Muscle of back (tissue), 11 donors: ENCODE results near the gene IST1. TPM values are rescaled to one million over a fixed set of nuclear protein-coding genes. Genes with fewer than 3 reads are reported as not detected.

ENCODE experiments used
- DNase-seq, 3 donors: peaks; one replicate each; pipeline versions ENCODE4 v3.0.0 to v3.0.0-alpha.2; 2013
- polyA plus RNA-seq, 10 donors: library from polyadenylated mRNA; unstranded; fragments of 120-200 nt; gene quantifications; one replicate each; pipeline ENCODE4 v1.2.1, GENCODE V29; 2013; ENCODE audit not compliant: insufficient read length in 10 of 10

IST1 gene
- polyA plus RNA-seq, 10 donors = 116 to 209 (median 161) TPM

GRCh38 chr16:71915350-71915749, 20.0 kb downstream of the IST1 start:
- DNase-seq = no peak

GRCh38 chr16:71916397-71916920, 21.1 kb downstream of the IST1 start:
- no peak for DNase-seq

- no peak for DNase-seq
Measured at GRCh38 chr16:71917900-71918299, 22.6 kb downstream of the IST1 start.

GRCh38 chr16:71919035-71919434, 23.7 kb downstream of the IST1 start:
- no peak for DNase-seq

- no peak for DNase-seq
Measured at GRCh38 chr16:71920658-71921057, 25.3 kb downstream of the IST1 start.

GRCh38 chr16:71923941-71924690, 28.8 kb downstream of the IST1 start:
- DNase-seq = no peak

GRCh38 chr16:71924710-71925109, 29.4 kb downstream of the IST1 start:
- no peak for DNase-seq

GRCh38 chr16:71927383-71927782, 32.1 kb downstream of the IST1 start:
- DNase-seq = peak; percentile 15 to 87 (median 45)

- DNase-seq = peak in 2 of 3 donors; percentile 6 to 22
Measured at GRCh38 chr16:71927787-71928186, 32.5 kb downstream of the IST1 start.

- peak; percentile 15 to 52 (median 30) for DNase-seq
Measured at GRCh38 chr16:71929048-71929447, 33.7 kb downstream of the IST1 start.

- no peak for DNase-seq
Measured at GRCh38 chr16:71930013-71930563, 34.8 kb downstream of the IST1 start.

- DNase-seq = no peak
Measured at GRCh38 chr16:71931001-71931400, 35.7 kb downstream of the IST1 start.

GRCh38 chr16:71931599-71931998, 36.3 kb downstream of the IST1 start:
- DNase-seq = no peak

- no peak for DNase-seq
Measured at GRCh38 chr16:71933017-71933416, 37.7 kb downstream of the IST1 start.

GRCh38 chr16:71933913-71934695, 38.8 kb downstream of the IST1 start:
- peak in 1 of 3 donors; percentile 28 for DNase-seq

GRCh38 chr16:71937868-71938510, 42.7 kb downstream of the IST1 start:
- no peak for DNase-seq

- no peak for DNase-seq
Measured at GRCh38 chr16:71943887-71944286, 48.6 kb downstream of the IST1 start.

- DNase-seq = no peak
Measured at GRCh38 chr16:71945616-71946015, 50.3 kb downstream of the IST1 start.

- no peak for DNase-seq
Measured at GRCh38 chr16:71952825-71953224, 57.5 kb downstream of the IST1 start.

- no peak for DNase-seq
Measured at GRCh38 chr16:71954180-71954579, 58.8 kb downstream of the IST1 start.

- no peak for DNase-seq
Measured at GRCh38 chr16:71954699-71955195, 59.4 kb downstream of the IST1 start.

GRCh38 chr16:71956486-71956885, 61.2 kb downstream of the IST1 start:
- no peak for DNase-seq
